HepG2 (cell line): ENCODE results near the gene RABGAP1L. TPM values are rescaled to one million over a fixed set of nuclear protein-coding genes. Genes with fewer than 3 reads are reported as not detected.

Source experiments
- ATAC-seq: fragments of 200-7000 bp; cut with Tn5 transposase; 3 replicates; pipeline ENCODE4 v1.9.1; 2020; ENCODE audit warnings: mild to moderate bottlenecking, moderate library complexity
- BruUV-seq: library from RNA; stranded (reverse); fragments of 400-500 nt; replicated peaks from 2 replicates; lab custom pipeline; 2021; lab: Mats Ljungman, UMichigan
- CTCF ChIA-PET: fragments of 300-600 bp; formaldehyde crosslinking; extraction: SDS; loops from one replicate; lab custom pipeline; 2021; ENCODE audit warnings: low total read pairs, inconsistent platforms, low intra/inter-chr PET ratio; lab: Yijun Ruan, JAX
- POLR2A ChIA-PET: fragments of 350-600 bp; sonication (Branson Sonifier 250); formaldehyde crosslinking; loops from one replicate; lab custom pipeline; 2020; ENCODE audit warnings: antibody characterized with exemption, inconsistent platforms; lab: Yijun Ruan, JAX
- DNase-seq: peaks from one replicate; pipeline ENCODE4 v3.0.0-alpha.2; 2015; ENCODE audit warnings: low spot score
- FAIRE-seq: peaks from 3 replicates; lab custom pipeline; 2011; peaks lifted over from hg19 to GRCh38; lab: Jason Lieb, UNC
- H2AFZ ChIP-seq: one replicate; pipeline ENCODE4 v1.6.1; 2011; ENCODE audit warnings: low read length, inconsistent platforms
- H3K27ac ChIP-seq: fragments of 300-600 bp; 3 replicates; pipeline ENCODE4 v1.8.0; 2011; ENCODE audit warnings: mixed run types, mild to moderate bottlenecking, mixed read lengths, low read length, inconsistent platforms; ENCODE audit not compliant: insufficient read depth; ENCODE audit errors: extremely low read length
- H3K27me3 ChIP-seq, 2 experiments: fragments of 200-600 bp in 1 of 2; 2 replicates in 1 of 2; 3 replicates in 1 of 2; pipeline versions ENCODE4 v1.6.0 to v1.8.0; 2011; ENCODE audit warnings: low read length in 2 of 2, mild to moderate bottlenecking in 2 of 2, moderate library complexity in 2 of 2, inconsistent platforms in 1 of 2; ENCODE audit not compliant: insufficient read depth in 2 of 2, control insufficient read depth in 1 of 2
- H3K36me3 ChIP-seq, 2 experiments: fragments of 200-600 bp in 1 of 2; replicated peaks in 1 of 2; 2 replicates in 1 of 2; 3 replicates in 1 of 2; pipeline versions ENCODE4 v1.5.1 to v1.8.0; 2011; ENCODE audit warnings: low read length in 2 of 2, inconsistent platforms in 1 of 2; ENCODE audit not compliant: insufficient read depth in 2 of 2, control insufficient read depth in 1 of 2
- H3K4me1 ChIP-seq: 2 replicates; pipeline ENCODE4 v1.5.1; 2012; ENCODE audit warnings: low read length, inconsistent platforms; ENCODE audit not compliant: insufficient read depth
- H3K4me2 ChIP-seq: 2 replicates; pipeline ENCODE4 v1.6.0; 2011; ENCODE audit warnings: low read depth, low read length, inconsistent platforms
- H3K4me3 ChIP-seq, 3 experiments: fragments of 200-600 bp in 1 of 3; sonication (generic), shearing (Covaris generic) in 1 of 3; replicated peaks in 1 of 3; 2 replicates each; pipeline ENCODE4 v1.5.1; 2011 to 2016; ENCODE audit warnings: low read length in 3 of 3, inconsistent platforms in 2 of 3, low read depth in 2 of 3, mild to moderate bottlenecking in 2 of 3, control low read depth in 1 of 3, mixed read lengths in 1 of 3; ENCODE audit not compliant: insufficient read depth in 1 of 3
- H3K79me2 ChIP-seq: one replicate; pipeline ENCODE4 v1.6.1; 2011; ENCODE audit warnings: low read length, inconsistent platforms; ENCODE audit not compliant: insufficient read depth
- H3K9ac ChIP-seq: 2 replicates; pipeline ENCODE4 v1.6.0; 2011; ENCODE audit warnings: mild to moderate bottlenecking, low read depth, low read length, inconsistent platforms; ENCODE audit not compliant: insufficient read depth
- H3K9me3 ChIP-seq: 2 replicates; pipeline ENCODE4 v1.5.1; 2012; ENCODE audit warnings: mild to moderate bottlenecking, low read length
- H4K20me1 ChIP-seq: 2 replicates; pipeline ENCODE4 v1.6.0; 2011; ENCODE audit warnings: inconsistent platforms, mild to moderate bottlenecking, low read length, moderate library complexity; ENCODE audit not compliant: insufficient read depth
- AGO1 ChIP-seq: fragments of 200-400 bp; formaldehyde crosslinking; IDR thresholded peaks from 2 replicates; pipeline ENCODE4 v1.6.1; 2017; ENCODE audit warnings: mild to moderate bottlenecking, low read depth, low read length, moderate library complexity; ENCODE audit not compliant: poor library complexity, severe bottlenecking
- CENPX ChIP-seq: sonication (generic); formaldehyde crosslinking; IDR thresholded peaks from 2 replicates; pipeline ENCODE4 v1.9.0; 2021; ENCODE audit warnings: mild to moderate bottlenecking, missing genetic modification reagents, moderate library complexity
- GATA4 ChIP-seq: sonication (generic); IDR thresholded peaks from 2 replicates; pipeline ENCODE4 v1.6.1; 2016; ENCODE audit warnings: antibody characterized with exemption, low read depth, borderline replicate concordance
- KIAA2018 ChIP-seq: sonication (generic); formaldehyde crosslinking; IDR thresholded peaks from 2 replicates; pipeline ENCODE4 v1.5.0; 2020; ENCODE audit warnings: mild to moderate bottlenecking, missing genetic modification reagents, borderline replicate concordance
- MBD4 ChIP-seq: IDR thresholded peaks from 2 replicates; pipeline ENCODE4 v1.6.1; 2012; ENCODE audit warnings: low read length, inconsistent platforms, borderline replicate concordance
- REST ChIP-seq, 2 experiments: IDR thresholded peaks; 2 replicates each; pipeline ENCODE4 v1.6.1; 2011 to 2012; ENCODE audit warnings: low read length in 2 of 2, borderline replicate concordance in 1 of 2, low read depth in 1 of 2, mild to moderate bottlenecking in 1 of 2, moderate library complexity in 1 of 2
- SMAD9 ChIP-seq: sonication (generic); formaldehyde crosslinking; IDR thresholded peaks from 2 replicates; pipeline ENCODE4 v1.5.1; 2020; ENCODE audit warnings: mild to moderate bottlenecking, missing genetic modification reagents
- SP140L ChIP-seq: sonication (generic); formaldehyde crosslinking; IDR thresholded peaks from 2 replicates; pipeline ENCODE4 v1.4.0; 2020; ENCODE audit warnings: missing genetic modification reagents, borderline replicate concordance
- TAF1 ChIP-seq: sonication (generic); formaldehyde crosslinking; IDR thresholded peaks from 2 replicates; pipeline ENCODE4 v1.4.0; 2020; ENCODE audit warnings: missing genetic modification reagents
- ZNF576 ChIP-seq: sonication (generic); formaldehyde crosslinking; IDR thresholded peaks from 2 replicates; pipeline ENCODE4 v1.4.0; 2020; ENCODE audit warnings: mild to moderate bottlenecking, missing genetic modification reagents
- ZSCAN30 ChIP-seq: sonication (generic); formaldehyde crosslinking; IDR thresholded peaks from 2 replicates; pipeline ENCODE4 v1.5.0; 2020; ENCODE audit warnings: mild to moderate bottlenecking, missing genetic modification reagents
- WGBS: methylation state at CpG from one replicate; pipeline ENCODE4 v1.1.6; 2017; ENCODE audit warnings: low lambda C conversion rate; 5-methylcytosine and 5-hydroxymethylcytosine counted together
- in situ Hi-C: cut with HindIII; loops from 2 replicates; pipeline ENCODE4 v1.10.0; 2017; ENCODE audit warnings: low pct_unique_long_range_greater_than_20kb; ENCODE audit not compliant: extremely low pct_ligation_motif_present
- intact Hi-C: fragments of 100-400 bp; cut with micrococcal nuclease; formaldehyde crosslinking; loops from one replicate; pipeline ENCODE4 v1.10.0; 2022; ENCODE audit not compliant: unreplicated experiment
- polyA plus RNA-seq, 8 experiments: library from polyadenylated mRNA; depleted of rRNA in 3 of 8; stranded (reverse) in 7 of 8; unstranded in 1 of 8; fragments of >200 nt; fragmentation: Illumina TruSeq in 4 of 8; extraction: Trizol in 4 of 8; gene quantifications; 2 replicates each; pipeline versions ENCODE4 v1.2.1 to v1.2.3, GENCODE V29; 2011 to 2016; ENCODE audit warnings: low read depth in 4 of 8, missing spikeins in 1 of 8, mixed read lengths in 1 of 8; ENCODE audit not compliant: insufficient read depth in 1 of 8
- total RNA-seq, 5 experiments: library from RNA; depleted of rRNA; stranded (reverse); fragments of >200 nt; fragmentation: Illumina TruSeq; extraction: Trizol; gene quantifications; 2 replicates each; pipeline ENCODE4 v1.2.3, GENCODE V29; 2016; ENCODE audit warnings: low read depth in 1 of 5

Gene RABGAP1L
- total and polyA plus RNA-seq, 2 of the 13 experiments (the other 11 are each of a cell fraction or from before 2014, with no cell fraction given) = 7.9 to 22.6 TPM

GRCh38 chr1:174663358-174663757 lies 504.0 kb downstream of the RABGAP1L start:
- no peaks in the 10 kb centered on the region for H3K9me3 ChIP-seq
- ATAC-seq = no peak
- H3K4me1 ChIP-seq = peaks cover 35% of the 10 kb centered on the region
- no peak for DNase-seq
- in situ Hi-C loops (no loop called here), intact Hi-C loops (loop anchor here (10.0 kb wide), 1 partner anchor 399 kb away; no protein-coding TSS in a partner anchor)
- no peak overlapping the region for H3K9ac ChIP-seq
- H3K4me3 ChIP-seq = no peak overlapping the region
- 88% methylated on average over 4 of the region's 4 CpGs for WGBS
- BruUV-seq = no TSS peak
- ChIA-PET POLR2A (no interaction called here), CTCF (no interaction called here)
- H3K4me2 ChIP-seq = no peak overlapping the region
- H3K27ac ChIP-seq = no peak overlapping the region
- no peaks in the 10 kb centered on the region for H4K20me1 ChIP-seq
- no peak for FAIRE-seq
- no peak overlapping the region for H2AFZ ChIP-seq
- H3K27me3 ChIP-seq = no peaks in the 10 kb centered on the region
- H3K36me3 ChIP-seq = no peaks in the 10 kb centered on the region
- no peaks in the 10 kb centered on the region for H3K79me2 ChIP-seq
- no peak for TF ChIP-seq TAF1 (CRISPR knock-in tag)
- TF ChIP-seq ZNF576 (CRISPR knock-in tag) = no peak
- no peak for TF ChIP-seq SMAD9
- no peak for TF ChIP-seq GATA4
- no peak for TF ChIP-seq MBD4
- no peak for TF ChIP-seq SP140L (CRISPR knock-in tag)
- TF ChIP-seq KIAA2018 = no peak
- no peak for TF ChIP-seq REST (IDR thresholded peaks at IDR 0.05; ENCODE audit: borderline replicate concordance in 1 of 2, low read depth in 1 of 2, low read length in 2 of 2)
- TF ChIP-seq CENPX (CRISPR knock-in tag) = no peak
- TF ChIP-seq AGO1 = no peak
- TF ChIP-seq ZSCAN30 = no peak
